Measurements from ENCODE around the gene CUEDC1. TPM values are rescaled to one million over a fixed set of nuclear protein-coding genes. Genes with fewer than 3 reads are reported as not detected.

The CUEDC1 gene
- total and polyA plus RNA-seq, 2 of the 13 experiments (the other 11 are each of a cell fraction or from before 2014, with no cell fraction given), result 7.4 to 12.9 TPM

- TF ChIP-seq ZNF503 (CRISPR knock-in tag; IDR thresholded peaks at IDR 0.05) (no peak), ZNF768 (CRISPR knock-in tag; IDR thresholded peaks at IDR 0.05) (peak; percentile 95), ZNF644 (CRISPR knock-in tag; IDR thresholded peaks at IDR 0.05; ENCODE audit: low read depth) (no peak), ZMYM3 (CRISPR knock-in tag; IDR thresholded peaks at IDR 0.05) (0 out of 2 replicates have a peak, but pooled peaks have one; percentile 15), THRA (CRISPR knock-in tag; IDR thresholded peaks at IDR 0.05; ENCODE audit: borderline replicate concordance) (no peak), YEATS4 (CRISPR knock-in tag; IDR thresholded peaks at IDR 0.05; ENCODE audit: borderline replicate concordance) (no peak), KLF16 (CRISPR knock-in tag; IDR thresholded peaks at IDR 0.05) (no peak), ZNF180 (CRISPR knock-in tag; IDR thresholded peaks at IDR 0.05; ENCODE audit: borderline replicate concordance, low read depth) (no peak), AGO2 (optimal IDR thresholded peaks at IDR 0.05; ENCODE audit: low read depth, low read length) (no peak), JUNB (CRISPR knock-in tag; IDR thresholded peaks at IDR 0.05; ENCODE audit: borderline replicate concordance) (no peak), MYPOP (CRISPR knock-in tag; IDR thresholded peaks at IDR 0.05) (no peak), PCBP1 (IDR thresholded peaks at IDR 0.05; ENCODE audit: borderline replicate concordance, low read depth, low read length) (no peak)
- TF ChIP-seq, protein P1, sequence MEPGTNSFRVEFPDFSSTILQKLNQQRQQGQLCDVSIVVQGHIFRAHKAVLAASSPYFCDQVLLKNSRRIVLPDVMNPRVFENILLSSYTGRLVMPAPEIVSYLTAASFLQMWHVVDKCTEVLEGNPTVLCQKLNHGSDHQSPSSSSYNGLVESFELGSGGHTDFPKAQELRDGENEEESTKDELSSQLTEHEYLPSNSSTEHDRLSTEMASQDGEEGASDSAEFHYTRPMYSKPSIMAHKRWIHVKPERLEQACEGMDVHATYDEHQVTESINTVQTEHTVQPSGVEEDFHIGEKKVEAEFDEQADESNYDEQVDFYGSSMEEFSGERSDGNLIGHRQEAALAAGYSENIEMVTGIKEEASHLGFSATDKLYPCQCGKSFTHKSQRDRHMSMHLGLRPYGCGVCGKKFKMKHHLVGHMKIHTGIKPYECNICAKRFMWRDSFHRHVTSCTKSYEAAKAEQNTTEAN (CRISPR knock-in tag; conservative IDR thresholded peaks at IDR 0.05), result 0 out of 2 replicates have a peak, but pooled peaks have one; percentile 15
- TF ChIP-seq, protein P2, sequence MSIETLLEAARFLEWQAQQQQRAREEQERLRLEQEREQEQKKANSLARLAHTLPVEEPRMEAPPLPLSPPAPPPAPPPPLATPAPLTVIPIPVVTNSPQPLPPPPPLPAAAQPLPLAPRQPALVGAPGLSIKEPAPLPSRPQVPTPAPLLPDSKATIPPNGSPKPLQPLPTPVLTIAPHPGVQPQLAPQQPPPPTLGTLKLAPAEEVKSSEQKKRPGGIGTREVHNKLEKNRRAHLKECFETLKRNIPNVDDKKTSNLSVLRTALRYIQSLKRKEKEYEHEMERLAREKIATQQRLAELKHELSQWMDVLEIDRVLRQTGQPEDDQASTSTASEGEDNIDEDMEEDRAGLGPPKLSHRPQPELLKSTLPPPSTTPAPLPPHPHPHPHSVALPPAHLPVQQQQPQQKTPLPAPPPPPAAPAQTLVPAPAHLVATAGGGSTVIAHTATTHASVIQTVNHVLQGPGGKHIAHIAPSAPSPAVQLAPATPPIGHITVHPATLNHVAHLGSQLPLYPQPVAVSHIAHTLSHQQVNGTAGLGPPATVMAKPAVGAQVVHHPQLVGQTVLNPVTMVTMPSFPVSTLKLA (IDR thresholded peaks at IDR 0.05), result no peak
- TF ChIP-seq, protein P3, sequence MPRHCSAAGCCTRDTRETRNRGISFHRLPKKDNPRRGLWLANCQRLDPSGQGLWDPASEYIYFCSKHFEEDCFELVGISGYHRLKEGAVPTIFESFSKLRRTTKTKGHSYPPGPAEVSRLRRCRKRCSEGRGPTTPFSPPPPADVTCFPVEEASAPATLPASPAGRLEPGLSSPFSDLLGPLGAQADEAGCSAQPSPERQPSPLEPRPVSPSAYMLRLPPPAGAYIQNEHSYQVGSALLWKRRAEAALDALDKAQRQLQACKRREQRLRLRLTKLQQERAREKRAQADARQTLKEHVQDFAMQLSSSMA (CRISPR knock-in tag; IDR thresholded peaks at IDR 0.05), result no peak
- TF ChIP-seq, protein P4, sequence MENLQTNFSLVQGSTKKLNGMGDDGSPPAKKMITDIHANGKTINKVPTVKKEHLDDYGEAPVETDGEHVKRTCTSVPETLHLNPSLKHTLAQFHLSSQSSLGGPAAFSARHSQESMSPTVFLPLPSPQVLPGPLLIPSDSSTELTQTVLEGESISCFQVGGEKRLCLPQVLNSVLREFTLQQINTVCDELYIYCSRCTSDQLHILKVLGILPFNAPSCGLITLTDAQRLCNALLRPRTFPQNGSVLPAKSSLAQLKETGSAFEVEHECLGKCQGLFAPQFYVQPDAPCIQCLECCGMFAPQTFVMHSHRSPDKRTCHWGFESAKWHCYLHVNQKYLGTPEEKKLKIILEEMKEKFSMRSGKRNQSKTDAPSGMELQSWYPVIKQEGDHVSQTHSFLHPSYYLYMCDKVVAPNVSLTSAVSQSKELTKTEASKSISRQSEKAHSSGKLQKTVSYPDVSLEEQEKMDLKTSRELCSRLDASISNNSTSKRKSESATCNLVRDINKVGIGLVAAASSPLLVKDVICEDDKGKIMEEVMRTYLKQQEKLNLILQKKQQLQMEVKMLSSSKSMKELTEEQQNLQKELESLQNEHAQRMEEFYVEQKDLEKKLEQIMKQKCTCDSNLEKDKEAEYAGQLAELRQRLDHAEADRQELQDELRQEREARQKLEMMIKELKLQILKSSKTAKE (CRISPR knock-in tag; IDR thresholded peaks at IDR 0.05; ENCODE audit: borderline replicate concordance), result no peak
Observed at GRCh38 chr17:57859601-57860413, 95.4 kb downstream of the CUEDC1 start (continued).

All from HepG2 (cell line).